ENCODE results near the gene RHBDD2.
"Not testable (repeated sequence)": the region's sequence is repeated elsewhere in the genome, so short reads cannot be mapped to it uniquely, and the experiment has no call there.

The RHBDD2 gene

GRCh38 chr7:75892634-75893272, 13.9 kb downstream of the RHBDD2 start:
- peak; percentile 33 for DNase-seq (ENCODE audit: low read depth)
- TF ChIP-seq CTCF (conservative IDR thresholded peaks at IDR 0.05; ENCODE audit: low read depth, low read length) = no peak
- H3K4me3 ChIP-seq (ENCODE audit: low read depth, low read length) = no peak overlapping the region

GRCh38 chr7:75896803-75897327, 18.0 kb downstream of the RHBDD2 start:
- no peak for DNase-seq (ENCODE audit: low read depth)
- TF ChIP-seq CTCF (conservative IDR thresholded peaks at IDR 0.05; ENCODE audit: low read depth, low read length) = no peak
- H3K4me3 ChIP-seq (ENCODE audit: low read depth, low read length) = no peak overlapping the region

GRCh38 chr7:75900617-75901315, 21.9 kb downstream of the RHBDD2 start:
- TF ChIP-seq CTCF (conservative IDR thresholded peaks at IDR 0.05; ENCODE audit: low read depth, low read length) = no peak
- DNase-seq (ENCODE audit: low read depth) = no peak
- no peak overlapping the region for H3K4me3 ChIP-seq (ENCODE audit: low read depth, low read length)

- peak; percentile 84 for DNase-seq (ENCODE audit: low read depth)
- TF ChIP-seq CTCF (conservative IDR thresholded peaks at IDR 0.05; ENCODE audit: low read depth, low read length) = peak; percentile 12
- H3K4me3 ChIP-seq (ENCODE audit: low read depth, low read length) = no peak overlapping the region
Observed at GRCh38 chr7:75905785-75906604, 27.2 kb downstream of the RHBDD2 start.

GRCh38 chr7:75906991-75907667, 28.3 kb downstream of the RHBDD2 start:
- H3K4me3 ChIP-seq (ENCODE audit: low read depth, low read length) = no peak overlapping the region
- no peak for DNase-seq (ENCODE audit: low read depth)
- no peak for TF ChIP-seq CTCF (conservative IDR thresholded peaks at IDR 0.05; ENCODE audit: low read depth, low read length)

GRCh38 chr7:75907668-75908039, 28.8 kb downstream of the RHBDD2 start:
- not testable (repeated sequence) for H3K4me3 ChIP-seq (ENCODE audit: low read depth, low read length); DNase-seq (ENCODE audit: low read depth)
